CD14-positive monocyte (primary cell): Measurements from ENCODE around the gene TBC1D32. TPM values are rescaled to one million over a fixed set of nuclear protein-coding genes. Genes with fewer than 3 reads are reported as not detected.

Source experiments
- DNase-seq, 3 donors: peaks; one replicate each; pipeline ENCODE4 v3.0.0-alpha.2; 2011 to 2022
- H2AFZ ChIP-seq: 2 replicates; pipeline ENCODE4 v1.6.0; 2012; ENCODE audit warnings: mild to moderate bottlenecking, low read depth, low read length, inconsistent platforms; ENCODE audit not compliant: insufficient read depth, poor library complexity, severe bottlenecking
- H3K27ac ChIP-seq, 2 donors: 1 replicate in 1 of 2; 2 replicates in 1 of 2; pipeline ENCODE4 v1.5.1; 2012 to 2013; ENCODE audit warnings: low read length in 2 of 2, control low read depth in 1 of 2, inconsistent platforms in 1 of 2, low read depth in 1 of 2, mild to moderate bottlenecking in 1 of 2
- H3K27me3 ChIP-seq, 2 donors: one replicate each; pipeline versions ENCODE4 v1.6.0 to v1.6.1; 2011 to 2013; ENCODE audit warnings: low read length in 2 of 2; ENCODE audit not compliant: control insufficient read depth in 2 of 2, insufficient read depth in 2 of 2
- H3K36me3 ChIP-seq, 2 donors: replicated peaks in 1 of 2; 1 replicate in 1 of 2; 2 replicates in 1 of 2; pipeline versions ENCODE4 v1.5.1 to v1.6.1; 2012 to 2013; ENCODE audit warnings: low read length in 2 of 2, control low read depth in 1 of 2, inconsistent platforms in 1 of 2, mild to moderate bottlenecking in 1 of 2; ENCODE audit not compliant: insufficient read depth in 2 of 2, control insufficient read depth in 1 of 2
- H3K4me1 ChIP-seq, 2 donors: 1 replicate in 1 of 2; 2 replicates in 1 of 2; pipeline versions ENCODE4 v1.5.1 to v1.6.1; 2012 to 2013; ENCODE audit warnings: low read length in 2 of 2, control low read depth in 1 of 2, inconsistent platforms in 1 of 2, mild to moderate bottlenecking in 1 of 2, moderate library complexity in 1 of 2; ENCODE audit not compliant: insufficient read depth in 2 of 2, control insufficient read depth in 1 of 2
- H3K4me2 ChIP-seq: replicated peaks from 2 replicates; pipeline ENCODE3; 2012; ENCODE audit warnings: low read length, moderate library complexity, mild to moderate bottlenecking; ENCODE audit not compliant: poor library complexity, severe bottlenecking; ENCODE audit errors: extremely low read depth
- H3K4me3 ChIP-seq, 3 experiments: fragments of 200-600 bp in 1 of 3; sonication (generic) in 1 of 3; replicated peaks in 1 of 3; 1 replicate in 2 of 3; 2 replicates in 1 of 3; pipeline ENCODE4 v1.5.1; 2011 to 2013; ENCODE audit warnings: low read length in 3 of 3, mild to moderate bottlenecking in 3 of 3, control low read depth in 2 of 3, low read depth in 2 of 3, inconsistent platforms in 1 of 3, moderate library complexity in 1 of 3
- H3K79me2 ChIP-seq: 2 replicates; pipeline ENCODE4 v1.6.0; 2012; ENCODE audit warnings: mild to moderate bottlenecking, control low read depth, inconsistent platforms, low read length, moderate library complexity; ENCODE audit not compliant: insufficient read depth
- H3K9ac ChIP-seq: 2 replicates; pipeline ENCODE4 v1.6.0; 2017; ENCODE audit warnings: low read length, mild to moderate bottlenecking; ENCODE audit not compliant: insufficient read depth, poor library complexity, severe bottlenecking
- H3K9me3 ChIP-seq, 2 donors: replicated peaks in 1 of 2; 1 replicate in 1 of 2; 2 replicates in 1 of 2; pipeline versions ENCODE4 v1.5.1 to v1.6.1; 2012 to 2013; ENCODE audit warnings: low read length in 2 of 2, control low read depth in 1 of 2; ENCODE audit not compliant: control insufficient read depth in 1 of 2, insufficient read depth in 1 of 2
- H4K20me1 ChIP-seq: 2 replicates; pipeline ENCODE4 v1.6.0; 2012; ENCODE audit warnings: mild to moderate bottlenecking, low read length, control low read depth, moderate library complexity; ENCODE audit not compliant: insufficient read depth
- H3K27ac Mint-ChIP-seq, 7 donors: one replicate each; pipeline ENCODE4 v1.8.0; 2020; ENCODE audit warnings: mild to moderate bottlenecking in 7 of 7, mixed read lengths in 7 of 7, moderate library complexity in 6 of 7, inconsistent platforms in 2 of 7
- H3K27me3 Mint-ChIP-seq, 3 donors: one replicate each; pipeline ENCODE4 v1.8.0; 2021 to 2022; ENCODE audit warnings: low read depth in 3 of 3, mild to moderate bottlenecking in 3 of 3, mixed read lengths in 3 of 3, moderate library complexity in 3 of 3, inconsistent platforms in 1 of 3
- H3K36me3 Mint-ChIP-seq, 2 donors: one replicate each; pipeline ENCODE4 v1.8.0; 2020; ENCODE audit warnings: mixed read lengths in 2 of 2, inconsistent platforms in 1 of 2, mild to moderate bottlenecking in 1 of 2
- H3K4me1 Mint-ChIP-seq: one replicate; pipeline ENCODE4 v1.8.0; 2020; ENCODE audit warnings: mild to moderate bottlenecking, mixed read lengths
- H3K4me3 Mint-ChIP-seq, 2 donors: one replicate each; pipeline ENCODE4 v1.8.0; 2020; ENCODE audit warnings: mild to moderate bottlenecking in 2 of 2, mixed read lengths in 2 of 2, moderate library complexity in 1 of 2
- H3K9me3 Mint-ChIP-seq, 7 donors: one replicate each; pipeline ENCODE4 v1.8.0; 2020 to 2022; ENCODE audit warnings: mixed read lengths in 7 of 7, mild to moderate bottlenecking in 6 of 7, moderate library complexity in 6 of 7, inconsistent platforms in 2 of 7
- CTCF ChIP-seq: fragments of 200-600 bp; IDR thresholded peaks from one replicate; pipeline ENCODE4 v1.8.0; 2022; ENCODE audit warnings: antibody characterized with exemption, mild to moderate bottlenecking
- WGBS: methylation state at CpG from one replicate; pipeline ENCODE4 v1.1.5; 2013; ENCODE audit warnings: missing lambda C conversion rate; ENCODE audit not compliant: insufficient coverage; 5-methylcytosine and 5-hydroxymethylcytosine counted together
- intact Hi-C, 2 donors: fragments of 100-400 bp; cut with micrococcal nuclease; formaldehyde crosslinking; loops; one replicate each; pipeline versions ENCODE4 v1.15.0 to v1.15.1; 2023
- polyA plus RNA-seq, 3 donors: library from polyadenylated mRNA; depleted of rRNA in 1 of 3; unstranded in 2 of 3; stranded (reverse) in 1 of 3; fragments of 300-500 nt in 2 of 3; fragments of >200 nt in 1 of 3; fragmentation: Illumina TruSeq in 2 of 3; gene quantifications; 1 replicate in 2 of 3; 2 replicates in 1 of 3; pipeline ENCODE4 v1.2.3, GENCODE V29; 2012 to 2021

Gene TBC1D32
- polyA plus RNA-seq, 3 donors = 0.23 to 0.64 TPM; not detected in 1

- H3K36me3 Mint-ChIP-seq = no peaks in the 10 kb centered on the region
- Histone ChIP-seq H3K9me3 (no peaks in the 10 kb centered on the region), H3K36me3 (no peaks in the 10 kb centered on the region), H3K4me1 (peaks cover 0 to 4% of the 10 kb centered on the region in 2 donors), H3K4me2 (no peak overlapping the region), H2AFZ (no peak overlapping the region), H3K4me3 (no peak overlapping the region), H3K79me2 (no peaks in the 10 kb centered on the region), H3K9ac (no peak overlapping the region), H3K27ac (no peak overlapping the region), H4K20me1 (no peaks in the 10 kb centered on the region), H3K27me3 (no peaks in the 10 kb centered on the region)
- H3K27me3 Mint-ChIP-seq = peaks cover 0 to 5% (median 0%) of the 10 kb centered on the region in 3 donors
- no peak for TF ChIP-seq CTCF
- H3K27ac Mint-ChIP-seq = no peak overlapping the region
- no peak overlapping the region for H3K4me3 Mint-ChIP-seq
- intact Hi-C loops = loop anchor here in 1 of 2 donors (10.0 kb wide), 1 partner anchor 1055 kb away; the partner anchor contains the start of gene HSF2
- H3K4me1 Mint-ChIP-seq = peaks cover 7% of the 10 kb centered on the region
- WGBS = 94% methylated on average over 10 of the region's 12 CpGs
- H3K9me3 Mint-ChIP-seq = peaks cover 0 to 3% (median 0%) of the 10 kb centered on the region in 7 donors
- DNase-seq = no peak
These were observed 5.5 kb upstream of the TBC1D32 start for GRCh38 chr6:121339639-121340226.

- TF ChIP-seq CTCF = no peak
- H3K4me1 Mint-ChIP-seq = peaks cover 9% of the 10 kb centered on the region
- no peaks in the 10 kb centered on the region for H3K9me3 ChIP-seq
- peaks cover 3 to 6% of the 10 kb centered on the region in 2 donors for H3K4me1 ChIP-seq
- H3K36me3 Mint-ChIP-seq = no peaks in the 10 kb centered on the region
- H3K27me3 ChIP-seq = no peaks in the 10 kb centered on the region
- intact Hi-C loops = loop anchor here in 1 of 2 donors (10.0 kb wide), 1 partner anchor 1056 kb away; the partner anchor contains the start of gene HSF2
- peaks cover 0 to 5% (median 0%) of the 10 kb centered on the region in 3 donors for H3K27me3 Mint-ChIP-seq
- H2AFZ ChIP-seq = no peak overlapping the region
- peaks cover 0 to 3% (median 0%) of the 10 kb centered on the region in 7 donors for H3K9me3 Mint-ChIP-seq
- H3K4me3 ChIP-seq = no peak overlapping the region
- H3K79me2 ChIP-seq = no peaks in the 10 kb centered on the region
- no peaks in the 10 kb centered on the region for H4K20me1 ChIP-seq
- no peak overlapping the region for H3K4me3 Mint-ChIP-seq
- no CpG with 5 or more reads among the region's 2 CpGs for WGBS
- H3K4me2 ChIP-seq = no peak overlapping the region
- DNase-seq = no peak
- no peak overlapping the region for H3K27ac Mint-ChIP-seq
- no peak overlapping the region for H3K27ac ChIP-seq
- H3K9ac ChIP-seq = no peak overlapping the region
- H3K36me3 ChIP-seq = no peaks in the 10 kb centered on the region
These were observed 4.7 kb upstream of the TBC1D32 start for GRCh38 chr6:121338956-121339355.
